Ovary (tissue), 9 donors: ENCODE data around the gene BET1. TPM values are rescaled to one million over a fixed set of nuclear protein-coding genes. Genes with fewer than 3 reads are reported as not detected.

Experiments
- DNase-seq, 5 donors: peaks; one replicate each; pipeline ENCODE4 v3.0.0-alpha.2; 2019 to 2020
- H3K27ac ChIP-seq, 2 donors: fragments of 200-600 bp; one replicate each; pipeline versions ENCODE4 v1.5.1 to v1.8.0; 2019 to 2022
- H3K27me3 ChIP-seq: fragments of 200-600 bp; one replicate; pipeline ENCODE4 v1.8.0; 2022
- H3K36me3 ChIP-seq: fragments of 200-600 bp; sonication (generic); one replicate; pipeline ENCODE4 v1.5.1; 2019
- H3K4me1 ChIP-seq: one replicate; pipeline ENCODE4 v1.8.1; 2013; ENCODE audit warnings: mild to moderate bottlenecking, moderate library complexity; ENCODE audit not compliant: insufficient read depth
- H3K4me3 ChIP-seq: fragments of 200-600 bp; sonication (generic); one replicate; pipeline ENCODE4 v1.5.1; 2017
- H3K9me3 ChIP-seq, 2 donors: fragments of 200-600 bp in 1 of 2; sonication (generic) in 1 of 2; one replicate each; pipeline versions ENCODE4 v1.5.1 to v1.8.1; 2013 to 2019; ENCODE audit warnings: mild to moderate bottlenecking in 1 of 2, moderate library complexity in 1 of 2
- EP300 ChIP-seq: sonication (generic); formaldehyde crosslinking; IDR thresholded peaks from one replicate; pipeline ENCODE4 v1.6.1; 2017; ENCODE audit warnings: antibody characterized with exemption
- POLR2A ChIP-seq: fragments of 450-650 bp; IDR thresholded peaks from one replicate; pipeline ENCODE4 v1.6.1; 2017; ENCODE audit warnings: antibody characterized with exemption, mild to moderate bottlenecking, moderate library complexity
- WGBS, 3 donors: extraction: QIAGEN DNeasy Blood & Tissue Kit in 1 of 3; methylation state at CpG; one replicate each; pipeline versions ENCODE4 v1.1.5 to v1.1.7; 2013 to 2017; 5-methylcytosine and 5-hydroxymethylcytosine counted together
- intact Hi-C, 4 donors: fragments of 100-400 bp; cut with DNase I; formaldehyde crosslinking; loops; one replicate each; pipeline versions ENCODE4 v1.11.0 to v1.15.1; 2022 to 2023
- polyA plus RNA-seq, 2 donors: library from polyadenylated mRNA; stranded (reverse); fragments of 200-250 nt in 1 of 2; fragments of 350-450 nt in 1 of 2; fragmentation: Illumina TruSeq in 1 of 2; extraction: RNeasy Lipid Tissue Mini Kit (QIAGEN cat#74804) in 1 of 2; gene quantifications; one replicate each; pipeline ENCODE4 v1.2.3, GENCODE V29; 2013 to 2014
- total RNA-seq, 7 donors: library from RNA; depleted of rRNA in 2 of 7; stranded (reverse); fragments of >200 nt in 2 of 7; fragmentation: NEBNext Ultra II Directional in 3 of 7; extraction: Animal tissue kit (Norgen Biotek cat#: 25700) in 3 of 7; gene quantifications; one replicate each; pipeline versions ENCODE4 v1.1.0 to v1.2.4, GENCODE V29; 2016 to 2023
- TF ChIP-seq, protein P1 (sequence below), 3 donors: fragments of 450-650 bp in 2 of 3; fragments of 200-600 bp in 1 of 3; IDR thresholded peaks; one replicate each; pipeline versions ENCODE4 v1.5.1 to v1.8.0; 2016 to 2022; ENCODE audit warnings: antibody characterized with exemption in 3 of 3, mild to moderate bottlenecking in 1 of 3
- donor health status: DM: no; HTN: no; CAD: no; lungs with moderate emphysema.
- donor health status: DM: no; HTN: no; CAD: no.
- donor health status: Bipolar disorder and iron deficiency.
- donor health status: DM: yes; HTN: yes; CAD: no.
- donor health status: DM: no; HTN: no; CAD: no.
- donor health status: DM: yes; HTN: yes; CAD: no.

BET1 gene
- total and polyA plus RNA-seq, 9 donors: 22.9 to 35.9 (median 26.9) TPM

DNA sequence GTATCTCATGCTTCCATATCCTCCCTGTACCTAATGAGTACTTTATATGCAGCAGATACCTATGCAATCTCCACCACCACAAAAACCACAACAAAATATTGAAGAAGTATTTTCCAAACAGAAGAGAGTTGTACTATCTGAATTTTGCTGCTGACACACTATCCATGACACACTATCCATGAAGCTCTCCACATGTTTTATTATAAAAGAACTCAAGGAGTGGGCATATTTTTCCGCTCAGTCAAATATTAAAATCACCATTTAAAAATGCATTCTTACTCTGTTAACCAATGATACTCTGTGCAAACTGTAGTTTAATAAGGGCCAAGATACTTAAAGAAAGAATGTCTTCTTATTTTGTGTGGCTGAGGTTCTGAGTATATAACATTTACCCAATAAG, 2.8 kb downstream of the BET1 start:
- intact Hi-C loops: loop anchor here in 1 of 4 donors (10.0 kb wide), 1 partner anchor 97 kb away; the partner anchor contains the start of gene GNGT1
- Histone ChIP-seq H3K27ac (no peak overlapping the region), H3K27me3 (no peaks in the 10 kb centered on the region), H3K4me3 (no peak overlapping the region), H3K9me3 (no peaks in the 10 kb centered on the region), H3K4me1 (peaks cover 2% of the 10 kb centered on the region), H3K36me3 (no peaks in the 10 kb centered on the region)
- 90 to 98% (median 97%) methylated on average over 1 of the region's 1 CpG for WGBS, 3 donors
- TF ChIP-seq POLR2A: no peak
- TF ChIP-seq EP300: no peak
- TF ChIP-seq, protein P1, sequence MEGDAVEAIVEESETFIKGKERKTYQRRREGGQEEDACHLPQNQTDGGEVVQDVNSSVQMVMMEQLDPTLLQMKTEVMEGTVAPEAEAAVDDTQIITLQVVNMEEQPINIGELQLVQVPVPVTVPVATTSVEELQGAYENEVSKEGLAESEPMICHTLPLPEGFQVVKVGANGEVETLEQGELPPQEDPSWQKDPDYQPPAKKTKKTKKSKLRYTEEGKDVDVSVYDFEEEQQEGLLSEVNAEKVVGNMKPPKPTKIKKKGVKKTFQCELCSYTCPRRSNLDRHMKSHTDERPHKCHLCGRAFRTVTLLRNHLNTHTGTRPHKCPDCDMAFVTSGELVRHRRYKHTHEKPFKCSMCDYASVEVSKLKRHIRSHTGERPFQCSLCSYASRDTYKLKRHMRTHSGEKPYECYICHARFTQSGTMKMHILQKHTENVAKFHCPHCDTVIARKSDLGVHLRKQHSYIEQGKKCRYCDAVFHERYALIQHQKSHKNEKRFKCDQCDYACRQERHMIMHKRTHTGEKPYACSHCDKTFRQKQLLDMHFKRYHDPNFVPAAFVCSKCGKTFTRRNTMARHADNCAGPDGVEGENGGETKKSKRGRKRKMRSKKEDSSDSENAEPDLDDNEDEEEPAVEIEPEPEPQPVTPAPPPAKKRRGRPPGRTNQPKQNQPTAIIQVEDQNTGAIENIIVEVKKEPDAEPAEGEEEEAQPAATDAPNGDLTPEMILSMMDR (IDR thresholded peaks at IDR 0.05): no peak
- DNase-seq: no peak

DNA sequence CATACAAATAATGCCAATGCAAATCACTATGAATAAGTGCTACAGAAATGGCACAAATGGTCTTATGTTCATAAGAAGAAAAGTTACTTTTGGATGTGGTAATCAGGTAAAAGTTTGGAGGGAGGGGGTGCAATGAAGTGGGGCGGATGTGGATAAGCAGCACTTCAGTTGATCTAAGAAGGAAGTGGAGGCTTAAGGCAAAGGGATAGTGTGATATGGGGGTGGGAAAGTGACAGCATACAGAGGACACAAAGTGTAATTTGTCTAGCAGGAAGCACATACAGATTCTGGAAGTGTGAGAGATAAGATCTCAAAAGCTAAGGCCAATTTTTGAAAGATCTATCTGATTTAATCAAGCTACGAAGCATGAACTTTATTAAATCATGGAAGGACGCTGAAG, 6.3 kb downstream of the BET1 start:
- Histone ChIP-seq H3K4me3 (no peak overlapping the region), H3K36me3 (no peaks in the 10 kb centered on the region), H3K9me3 (no peaks in the 10 kb centered on the region), H3K27me3 (no peaks in the 10 kb centered on the region), H3K27ac (no peak overlapping the region), H3K4me1 (peaks cover 2% of the 10 kb centered on the region)
- DNase-seq: no peak
- 96 to 98% (median 96%) methylated on average over 3 of the region's 3 CpGs for WGBS, 3 donors
- intact Hi-C loops: no loop called here
- TF ChIP-seq POLR2A (no peak), EP300 (no peak)
- TF ChIP-seq, protein P1 (IDR thresholded peaks at IDR 0.05): no peak

DNA sequence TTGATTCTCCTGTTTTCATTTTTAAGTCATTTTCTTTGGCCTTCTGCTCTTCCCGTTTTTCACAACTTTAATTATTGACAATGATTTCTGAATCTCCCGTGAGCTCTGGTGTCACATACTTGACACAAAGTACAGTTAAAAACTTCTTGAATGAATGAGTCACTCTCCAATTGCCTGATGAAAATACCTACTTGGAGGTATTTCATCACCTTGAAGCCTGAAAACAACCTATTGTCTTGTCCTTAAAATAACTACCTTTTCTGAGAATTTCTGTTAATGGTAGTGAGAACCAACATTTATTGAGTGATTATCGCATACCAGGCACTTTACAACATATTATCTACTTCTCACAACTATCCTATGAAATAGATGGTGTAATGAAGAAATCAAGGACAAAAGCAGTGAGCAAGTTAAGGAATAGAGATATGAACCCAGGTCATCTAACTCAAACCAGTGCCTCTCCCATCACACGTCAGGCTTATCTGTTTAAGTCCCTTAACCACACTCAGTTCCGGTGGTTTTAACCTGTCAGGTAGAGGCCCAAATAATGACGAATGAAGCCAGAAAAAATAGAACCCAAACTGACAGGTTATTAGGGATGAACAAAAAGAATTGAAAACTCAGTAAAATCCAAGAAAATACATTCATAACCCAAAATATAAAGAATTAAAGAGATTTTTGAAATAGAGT, 11.6 kb downstream of the BET1 start:
- H3K36me3 ChIP-seq: no peaks in the 10 kb centered on the region
- no peaks in the 10 kb centered on the region for H3K9me3 ChIP-seq
- H3K27ac ChIP-seq: no peak overlapping the region
- intact Hi-C loops: no loop called here
- DNase-seq: no peak
- TF ChIP-seq POLR2A: no peak
- TF ChIP-seq, protein P1 (IDR thresholded peaks at IDR 0.05): no peak
- no peak for TF ChIP-seq EP300
- H3K4me1 ChIP-seq: no peaks in the 10 kb centered on the region
- no peak overlapping the region for H3K4me3 ChIP-seq
- no peaks in the 10 kb centered on the region for H3K27me3 ChIP-seq
- 92 to 94% (median 93%) methylated on average over 6 of the region's 6 CpGs for WGBS, 3 donors

DNA sequence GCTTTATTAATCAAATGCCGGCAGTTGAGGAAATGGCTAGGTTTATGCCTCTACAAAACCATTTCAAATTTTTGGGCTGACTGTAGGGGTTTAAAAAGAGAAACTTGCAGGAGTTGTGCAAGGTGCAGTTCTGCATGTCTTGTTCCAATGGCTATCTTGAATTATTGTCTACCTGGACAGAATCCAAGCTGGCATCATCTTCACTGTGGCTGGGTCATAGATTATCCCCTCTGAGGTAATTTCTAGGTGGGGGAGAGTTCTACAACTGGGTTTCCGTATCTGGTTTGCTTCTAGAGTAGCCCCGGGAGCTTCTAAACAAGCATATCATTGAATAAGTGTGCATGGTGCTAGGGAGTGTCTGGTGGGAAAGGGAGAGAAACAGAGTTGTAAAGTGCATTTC, 16.9 kb downstream of the BET1 start:
- no peak for DNase-seq
- no peaks in the 10 kb centered on the region for H3K9me3 ChIP-seq
- TF ChIP-seq EP300 (no peak), POLR2A (no peak)
- TF ChIP-seq, protein P1 (IDR thresholded peaks at IDR 0.05): no peak
- H3K27me3 ChIP-seq: no peaks in the 10 kb centered on the region
- no peaks in the 10 kb centered on the region for H3K36me3 ChIP-seq
- 41 to 56% (median 43%) methylated on average over 3 of the region's 3 CpGs for WGBS, 3 donors
- H3K4me3 ChIP-seq: no peak overlapping the region
- no peak overlapping the region for H3K27ac ChIP-seq
- intact Hi-C loops: no loop called here
- H3K4me1 ChIP-seq: no peaks in the 10 kb centered on the region
